ENCODE measurements around the gene NF1.

Gene NF1

DNA sequence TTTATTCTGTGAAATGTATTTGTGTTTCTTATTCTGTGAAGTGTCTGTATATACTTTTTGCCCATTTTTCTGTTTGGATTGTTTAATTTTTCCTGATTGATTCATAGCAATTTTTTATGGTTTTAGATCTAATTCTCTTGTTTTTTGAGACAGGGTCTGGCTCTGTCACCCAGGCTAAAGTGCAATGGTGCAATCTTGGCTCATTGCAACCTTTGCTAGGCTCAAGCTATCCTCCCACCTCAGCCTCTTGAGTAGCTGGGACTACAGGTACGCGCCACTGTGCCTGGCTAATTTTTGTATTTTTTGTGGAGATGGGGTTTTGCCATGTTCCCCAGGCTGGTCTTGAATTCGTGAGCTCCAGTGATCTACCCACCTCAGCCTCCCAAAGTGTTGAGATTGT, 31.5 kb downstream of the NF1 start:
- no peak overlapping the region for H3K4me3 ChIP-seq (ENCODE audit: low read depth, low read length)
- TF ChIP-seq, protein P1, sequence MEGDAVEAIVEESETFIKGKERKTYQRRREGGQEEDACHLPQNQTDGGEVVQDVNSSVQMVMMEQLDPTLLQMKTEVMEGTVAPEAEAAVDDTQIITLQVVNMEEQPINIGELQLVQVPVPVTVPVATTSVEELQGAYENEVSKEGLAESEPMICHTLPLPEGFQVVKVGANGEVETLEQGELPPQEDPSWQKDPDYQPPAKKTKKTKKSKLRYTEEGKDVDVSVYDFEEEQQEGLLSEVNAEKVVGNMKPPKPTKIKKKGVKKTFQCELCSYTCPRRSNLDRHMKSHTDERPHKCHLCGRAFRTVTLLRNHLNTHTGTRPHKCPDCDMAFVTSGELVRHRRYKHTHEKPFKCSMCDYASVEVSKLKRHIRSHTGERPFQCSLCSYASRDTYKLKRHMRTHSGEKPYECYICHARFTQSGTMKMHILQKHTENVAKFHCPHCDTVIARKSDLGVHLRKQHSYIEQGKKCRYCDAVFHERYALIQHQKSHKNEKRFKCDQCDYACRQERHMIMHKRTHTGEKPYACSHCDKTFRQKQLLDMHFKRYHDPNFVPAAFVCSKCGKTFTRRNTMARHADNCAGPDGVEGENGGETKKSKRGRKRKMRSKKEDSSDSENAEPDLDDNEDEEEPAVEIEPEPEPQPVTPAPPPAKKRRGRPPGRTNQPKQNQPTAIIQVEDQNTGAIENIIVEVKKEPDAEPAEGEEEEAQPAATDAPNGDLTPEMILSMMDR (IDR thresholded peaks at IDR 0.05; ENCODE audit: low read depth, low read length, missing control alignments), result no peak
- in situ Hi-C loops (cut with HindIII; ENCODE audit: low sequenced_read_pairs), result no loop called here
- DNase-seq (ENCODE audit: low read depth), result no peak

DNA sequence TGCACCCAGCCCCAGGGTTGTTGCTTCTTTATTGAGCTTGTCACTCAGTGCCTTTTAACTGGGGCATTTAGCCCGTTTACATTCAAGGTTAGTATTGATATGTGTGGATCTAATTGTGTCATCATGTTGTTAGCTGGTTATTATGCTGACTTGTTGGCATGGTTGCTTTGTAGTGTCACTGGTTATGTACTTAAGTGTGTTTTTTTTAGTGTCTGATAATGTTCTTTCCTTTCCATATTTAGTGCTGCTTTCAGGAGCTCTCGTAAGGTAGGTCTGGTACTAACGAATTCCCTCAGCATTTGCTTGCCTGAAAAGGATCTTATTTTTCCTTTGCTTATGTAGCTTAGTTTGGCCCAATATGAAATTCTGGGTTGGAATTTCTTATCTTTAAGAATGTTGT, 33.5 kb downstream of the NF1 start:
- TF ChIP-seq, protein P1 (IDR thresholded peaks at IDR 0.05; ENCODE audit: low read depth, low read length, missing control alignments), result no peak
- in situ Hi-C loops (cut with HindIII; ENCODE audit: low sequenced_read_pairs), result no loop called here

DNA sequence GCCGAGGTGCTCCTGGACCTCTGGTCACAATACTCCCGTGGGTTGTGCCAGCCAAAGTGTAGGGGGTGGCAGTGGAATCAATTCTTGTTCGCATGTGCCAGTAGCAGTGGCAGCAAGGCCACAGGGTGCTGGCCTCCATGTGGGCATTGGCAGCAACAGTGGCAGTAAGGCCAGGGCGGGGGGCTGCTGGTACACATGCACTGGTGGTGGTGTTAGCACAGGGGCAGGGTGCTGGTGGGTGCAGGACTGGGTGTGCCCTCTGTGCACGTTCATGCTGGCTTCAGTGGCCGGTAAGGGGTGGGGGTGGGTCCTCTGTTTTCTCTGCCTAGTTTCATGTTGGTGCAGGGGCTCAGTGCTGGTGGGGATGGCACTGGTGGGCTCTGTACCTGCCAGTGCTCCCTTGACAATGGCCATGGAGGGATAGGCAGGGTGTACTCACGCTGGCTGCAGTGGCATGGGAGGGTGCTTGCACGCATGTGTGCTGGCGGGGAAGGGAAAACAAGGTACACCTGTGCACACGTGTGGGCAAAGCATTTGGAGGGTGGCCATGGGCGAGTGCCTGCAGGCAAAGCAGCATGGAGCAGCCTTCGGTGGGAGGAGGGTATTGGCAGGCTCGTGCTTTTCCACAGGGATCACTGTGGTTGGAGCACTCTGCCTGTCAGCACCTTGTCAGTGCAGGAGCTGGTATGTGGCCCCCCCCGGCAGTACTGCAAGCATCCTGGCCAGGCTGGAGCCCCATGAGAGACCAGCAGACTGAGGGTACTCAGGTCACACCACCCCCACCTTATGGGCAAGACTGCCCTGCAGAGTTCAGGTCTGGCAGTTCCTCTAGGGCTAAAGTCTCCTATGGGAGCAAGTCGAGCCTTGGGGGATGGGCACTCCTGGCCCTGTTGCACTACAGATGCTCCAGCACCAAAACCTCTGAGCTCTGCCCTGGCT, 35.8 kb downstream of the NF1 start:
- in situ Hi-C loops (cut with HindIII; ENCODE audit: low sequenced_read_pairs), result no loop called here
- no peak overlapping the region for H3K4me3 ChIP-seq (ENCODE audit: low read depth, low read length)
- TF ChIP-seq, protein P1 (IDR thresholded peaks at IDR 0.05; ENCODE audit: low read depth, low read length, missing control alignments), result no peak
- no peak for DNase-seq (ENCODE audit: low read depth)

More for the DNA sequence above, 33.5 kb downstream of the NF1 start:
- H3K4me3 ChIP-seq (ENCODE audit: low read depth, low read length), result no peak overlapping the region
- no peak for DNase-seq (ENCODE audit: low read depth)

DNA sequence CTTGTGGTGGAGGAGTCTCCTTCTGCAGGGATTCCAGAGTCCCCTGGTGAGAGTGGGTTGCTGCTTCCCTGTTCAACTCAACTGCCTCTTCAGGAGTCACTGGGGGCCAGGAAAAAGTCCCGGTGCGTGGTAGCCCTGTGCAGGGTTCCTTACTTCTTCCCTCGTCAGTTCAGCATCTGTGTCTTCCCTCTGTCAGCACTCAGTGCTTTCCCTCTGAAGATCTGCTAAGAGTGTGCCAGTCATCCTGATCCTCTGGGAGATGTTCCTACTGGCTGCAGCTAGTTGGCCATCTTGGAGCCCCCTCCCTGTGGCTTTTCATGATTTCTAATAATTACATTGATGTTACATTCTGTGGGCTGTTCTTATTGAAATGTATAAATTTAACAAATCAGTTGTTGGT, 36.5 kb downstream of the NF1 start:
- in situ Hi-C loops (cut with HindIII; ENCODE audit: low sequenced_read_pairs), result no loop called here
- TF ChIP-seq, protein P1 (IDR thresholded peaks at IDR 0.05; ENCODE audit: low read depth, low read length, missing control alignments), result no peak
- no peak for DNase-seq (ENCODE audit: low read depth)
- H3K4me3 ChIP-seq (ENCODE audit: low read depth, low read length), result no peak overlapping the region

DNA sequence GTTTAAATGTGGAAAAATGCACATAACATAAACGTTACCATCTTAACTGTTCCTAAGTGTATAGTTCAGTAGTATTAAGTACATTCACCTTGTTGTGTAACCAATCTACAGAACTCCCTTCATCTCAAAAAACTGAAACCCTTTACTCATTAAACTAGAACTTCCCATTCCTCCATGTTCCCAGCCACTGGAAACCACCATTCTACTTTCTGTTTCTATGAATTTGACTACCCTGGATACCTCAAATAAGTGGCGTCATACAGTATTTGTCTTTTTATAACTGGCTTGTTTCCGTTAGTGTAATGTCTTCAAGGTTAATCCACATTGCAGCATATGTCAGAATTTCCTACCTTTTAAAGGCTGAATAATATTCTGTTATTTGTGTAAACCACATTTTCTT, 38.2 kb downstream of the NF1 start:
- DNase-seq (ENCODE audit: low read depth), result no peak
- no peak overlapping the region for H3K4me3 ChIP-seq (ENCODE audit: low read depth, low read length)
- TF ChIP-seq, protein P1 (IDR thresholded peaks at IDR 0.05; ENCODE audit: low read depth, low read length, missing control alignments), result no peak
- in situ Hi-C loops (cut with HindIII; ENCODE audit: low sequenced_read_pairs), result no loop called here

DNA sequence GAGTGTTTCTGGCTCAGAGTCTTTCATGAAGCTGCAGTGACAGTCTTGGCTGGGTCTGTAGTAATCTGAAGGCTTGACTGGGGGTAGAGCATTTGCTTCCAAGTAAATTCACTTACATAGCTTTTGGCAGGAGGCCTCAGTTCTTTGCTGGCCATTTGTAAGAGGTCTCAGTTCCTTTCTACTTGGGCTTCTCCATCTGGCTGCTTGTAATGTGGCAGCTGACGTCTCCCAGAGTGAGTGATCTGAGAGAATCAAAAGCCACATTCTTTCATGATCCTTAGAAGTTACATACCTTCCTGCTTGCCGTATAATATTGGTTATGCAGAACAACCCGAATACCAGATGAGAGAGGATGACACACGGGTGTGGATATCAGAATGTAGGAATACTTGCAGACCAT, 39.8 kb downstream of the NF1 start:
- no peak overlapping the region for H3K4me3 ChIP-seq (ENCODE audit: low read depth, low read length)
- in situ Hi-C loops (cut with HindIII; ENCODE audit: low sequenced_read_pairs), result no loop called here
- no peak for DNase-seq (ENCODE audit: low read depth)
- TF ChIP-seq, protein P1 (IDR thresholded peaks at IDR 0.05; ENCODE audit: low read depth, low read length, missing control alignments), result no peak

Measured in astrocyte of the cerebellum (primary cell).